MM.1S (cell line): Measurements from ENCODE around the gene CALHM3.

Experiments used
- DNase-seq: peaks from one replicate; pipeline ENCODE4 v3.0.0-alpha.2; 2015
- H2AFZ ChIP-seq: fragments of 300-600 bp; sonication (generic); 2 replicates; pipeline ENCODE4 v1.6.0; 2016; ENCODE audit warnings: antibody characterized with exemption, low read length
- H3F3A ChIP-seq: fragments of 300-600 bp; sonication (generic); 2 replicates; pipeline ENCODE4 v1.6.1; 2016; ENCODE audit warnings: mild to moderate bottlenecking, antibody characterized with exemption, low read length, moderate library complexity, mixed read lengths; ENCODE audit not compliant: insufficient read depth
- H3K27ac ChIP-seq: fragments of 300-600 bp; sonication (generic); 2 replicates; pipeline ENCODE4 v1.5.1; 2016; ENCODE audit warnings: mild to moderate bottlenecking, low read length
- H3K27me3 ChIP-seq: fragments of 300-600 bp; sonication (generic); replicated peaks from 2 replicates; pipeline ENCODE4 v1.6.0; 2016; ENCODE audit warnings: low read length; ENCODE audit not compliant: insufficient read depth
- H3K36me3 ChIP-seq: fragments of 300-600 bp; sonication (generic); replicated peaks from 2 replicates; pipeline ENCODE4 v1.6.1; 2016; ENCODE audit warnings: mild to moderate bottlenecking, low read length, mixed read lengths; ENCODE audit not compliant: insufficient read depth
- H3K4me1 ChIP-seq: fragments of 300-600 bp; sonication (generic); 2 replicates; pipeline ENCODE4 v1.6.1; 2016; ENCODE audit warnings: low read length, mixed read lengths
- H3K4me2 ChIP-seq: fragments of 300-600 bp; sonication (generic); 2 replicates; pipeline ENCODE4 v1.6.0; 2016; ENCODE audit warnings: low read depth, low read length
- H3K4me3 ChIP-seq: fragments of 300-600 bp; sonication (generic); 2 replicates; pipeline ENCODE4 v1.5.1; 2016; ENCODE audit warnings: low read length, mixed read lengths
- H3K79me2 ChIP-seq: fragments of 300-600 bp; sonication (generic); 2 replicates; pipeline ENCODE4 v1.6.1; 2016; ENCODE audit warnings: mixed run types, low read length, mixed read lengths
- H3K9ac ChIP-seq: fragments of 300-600 bp; sonication (generic); 2 replicates; pipeline ENCODE4 v1.6.1; 2016; ENCODE audit warnings: low read length, mixed read lengths
- H3K9me2 ChIP-seq: fragments of 300-600 bp; sonication (generic); replicated peaks from 2 replicates; pipeline ENCODE4 v1.6.1; 2016; ENCODE audit warnings: mild to moderate bottlenecking, low read length, mixed read lengths; ENCODE audit not compliant: insufficient read depth
- H3K9me3 ChIP-seq: fragments of 300-600 bp; sonication (generic); replicated peaks from 2 replicates; pipeline ENCODE4 v1.6.1; 2016; ENCODE audit warnings: mild to moderate bottlenecking, low read length, mixed read lengths; ENCODE audit not compliant: insufficient read depth
- H4K20me1 ChIP-seq: fragments of 300-600 bp; sonication (generic); 2 replicates; pipeline ENCODE4 v1.6.1; 2016; ENCODE audit warnings: mild to moderate bottlenecking, low read length, moderate library complexity, mixed read lengths; ENCODE audit not compliant: insufficient read depth
- EZH2 ChIP-seq: fragments of 300-600 bp; sonication (generic); optimal IDR thresholded peaks from 2 replicates; pipeline ENCODE3; 2017; ENCODE audit warnings: low read depth, mild to moderate bottlenecking, antibody characterized with exemption, low read length, mixed read lengths
- EZH2phosphoT487 ChIP-seq: fragments of 300-600 bp; sonication (generic); IDR thresholded peaks from 2 replicates; pipeline ENCODE4 v1.6.1; 2018; ENCODE audit warnings: antibody characterized with exemption, low read length
- TF ChIP-seq, protein P1 (sequence below): fragments of 300-600 bp; sonication (generic); IDR thresholded peaks from 2 replicates; pipeline ENCODE4 v1.5.1; 2016; ENCODE audit warnings: antibody characterized with exemption, low read length, mixed read lengths

CALHM3 gene

DNA sequence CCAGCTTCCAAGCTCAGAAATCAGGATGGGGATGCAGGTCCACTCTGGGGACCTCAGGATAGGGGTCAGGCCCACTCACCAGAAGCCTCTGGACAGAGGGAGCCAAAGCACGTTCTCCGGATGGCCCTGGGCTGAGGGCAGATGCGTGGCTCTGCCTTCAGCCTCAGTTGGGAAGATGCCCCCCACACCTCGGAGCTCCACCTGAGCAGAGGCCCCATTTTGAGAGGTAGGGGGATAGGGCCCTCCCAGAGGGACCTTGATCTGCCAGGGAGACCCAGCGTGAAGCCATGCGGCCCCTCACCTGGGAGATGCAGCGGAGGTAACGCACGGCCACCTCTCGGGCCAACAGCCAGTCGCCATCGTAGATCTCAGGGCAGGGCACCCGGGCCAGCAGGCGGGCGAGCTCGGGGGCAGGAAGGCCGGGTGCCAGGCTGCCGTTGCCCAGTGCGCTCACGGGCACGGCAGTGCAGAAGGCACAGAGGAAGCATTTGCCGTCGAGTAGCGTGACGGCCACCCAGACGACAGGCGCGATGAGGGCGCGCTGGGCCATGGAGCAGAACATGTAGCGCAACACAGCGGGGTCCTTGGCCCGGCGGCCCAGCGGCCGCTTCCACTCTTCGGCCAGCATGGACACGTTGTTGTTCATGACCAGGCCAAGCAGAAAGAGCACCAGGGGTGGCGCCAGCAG, 21.0 kb downstream of the CALHM3 start:
- no peak overlapping the region for H3K27ac ChIP-seq
- H3K4me3 ChIP-seq, result 0 out of 2 replicates have a peak overlapping the region, but pooled peaks have one; percentile 28
- peak overlapping the region; percentile 85 for H2AFZ ChIP-seq
- no peaks in the 10 kb centered on the region for H3K9me2 ChIP-seq
- peaks cover 7% of the 10 kb centered on the region; the same call in 1 of the 2 replicates for H3K79me2 ChIP-seq
- 0 out of 2 replicates have a peak overlapping the region, but pooled peaks have one; percentile 28 for H3K9ac ChIP-seq
- H3K4me2 ChIP-seq, result peak overlapping the region; percentile 62; the same call in 1 of the 2 replicates
- no peaks in the 10 kb centered on the region for H3K36me3 ChIP-seq
- no peaks in the 10 kb centered on the region for H3F3A ChIP-seq
- H3K9me3 ChIP-seq, result no peaks in the 10 kb centered on the region
- TF ChIP-seq EZH2 (no peak), EZH2phosphoT487 (no peak)
- TF ChIP-seq, protein P1, sequence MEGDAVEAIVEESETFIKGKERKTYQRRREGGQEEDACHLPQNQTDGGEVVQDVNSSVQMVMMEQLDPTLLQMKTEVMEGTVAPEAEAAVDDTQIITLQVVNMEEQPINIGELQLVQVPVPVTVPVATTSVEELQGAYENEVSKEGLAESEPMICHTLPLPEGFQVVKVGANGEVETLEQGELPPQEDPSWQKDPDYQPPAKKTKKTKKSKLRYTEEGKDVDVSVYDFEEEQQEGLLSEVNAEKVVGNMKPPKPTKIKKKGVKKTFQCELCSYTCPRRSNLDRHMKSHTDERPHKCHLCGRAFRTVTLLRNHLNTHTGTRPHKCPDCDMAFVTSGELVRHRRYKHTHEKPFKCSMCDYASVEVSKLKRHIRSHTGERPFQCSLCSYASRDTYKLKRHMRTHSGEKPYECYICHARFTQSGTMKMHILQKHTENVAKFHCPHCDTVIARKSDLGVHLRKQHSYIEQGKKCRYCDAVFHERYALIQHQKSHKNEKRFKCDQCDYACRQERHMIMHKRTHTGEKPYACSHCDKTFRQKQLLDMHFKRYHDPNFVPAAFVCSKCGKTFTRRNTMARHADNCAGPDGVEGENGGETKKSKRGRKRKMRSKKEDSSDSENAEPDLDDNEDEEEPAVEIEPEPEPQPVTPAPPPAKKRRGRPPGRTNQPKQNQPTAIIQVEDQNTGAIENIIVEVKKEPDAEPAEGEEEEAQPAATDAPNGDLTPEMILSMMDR, result no peak
- H3K4me1 ChIP-seq, result peaks cover 18% of the 10 kb centered on the region
- no peaks in the 10 kb centered on the region for H3K27me3 ChIP-seq
- DNase-seq, result no peak
- no peaks in the 10 kb centered on the region for H4K20me1 ChIP-seq

DNA sequence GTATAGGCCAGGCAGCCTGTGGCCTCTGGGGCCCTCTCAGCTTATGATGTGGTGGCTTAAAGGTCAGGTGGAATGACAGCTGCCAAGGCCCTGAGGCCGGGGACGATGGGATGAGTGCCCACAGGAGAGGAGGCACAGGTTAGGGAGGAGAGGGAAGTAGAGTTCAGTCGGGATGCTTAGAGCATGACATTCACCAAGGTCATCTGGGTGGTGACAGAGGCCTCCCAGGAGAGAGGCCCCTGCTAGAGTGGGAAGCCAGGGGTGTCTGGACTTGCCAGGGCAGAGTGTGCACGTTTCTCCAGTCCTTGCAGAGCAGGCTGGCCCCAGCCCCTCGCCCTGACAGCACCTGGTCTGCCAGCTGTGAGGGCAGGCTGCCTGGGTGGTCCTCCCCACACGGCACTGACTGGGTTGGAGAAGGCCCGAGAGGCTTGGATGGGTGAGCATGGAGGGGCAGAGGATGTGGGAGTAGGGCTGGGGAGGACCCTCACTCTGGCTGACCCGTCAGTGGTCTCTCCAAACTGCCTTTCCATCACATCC, 21.8 kb downstream of the CALHM3 start:
- no peaks in the 10 kb centered on the region for H3K36me3 ChIP-seq
- no peaks in the 10 kb centered on the region for H3K27me3 ChIP-seq
- peak overlapping the region; percentile 3; the same call in 1 of the 2 replicates for H3K4me2 ChIP-seq
- H3F3A ChIP-seq, result no peaks in the 10 kb centered on the region
- H3K9me3 ChIP-seq, result no peaks in the 10 kb centered on the region
- H3K9me2 ChIP-seq, result no peaks in the 10 kb centered on the region
- DNase-seq, result no peak
- peaks cover 18% of the 10 kb centered on the region for H3K4me1 ChIP-seq
- peaks cover 7% of the 10 kb centered on the region; the same call in 1 of the 2 replicates for H3K79me2 ChIP-seq
- H3K27ac ChIP-seq, result no peak overlapping the region
- no peak overlapping the region for H2AFZ ChIP-seq
- no peak overlapping the region for H3K4me3 ChIP-seq
- TF ChIP-seq, protein P1, result no peak
- TF ChIP-seq EZH2 (no peak), EZH2phosphoT487 (no peak)
- no peak overlapping the region for H3K9ac ChIP-seq
- H4K20me1 ChIP-seq, result no peaks in the 10 kb centered on the region

- H3K36me3 ChIP-seq, result no peaks in the 10 kb centered on the region
- peaks cover 2% of the 10 kb centered on the region; the same call in 1 of the 2 replicates for H3F3A ChIP-seq
- DNase-seq, result no peak
- no peak overlapping the region for H3K27ac ChIP-seq
- H3K9ac ChIP-seq, result no peak overlapping the region
- H3K4me2 ChIP-seq, result no peak overlapping the region
- H3K9me3 ChIP-seq, result no peaks in the 10 kb centered on the region
- TF ChIP-seq EZH2phosphoT487, result no peak
- no peak for TF ChIP-seq EZH2
- TF ChIP-seq, protein P1, result no peak
- H2AFZ ChIP-seq, result no peak overlapping the region
- no peaks in the 10 kb centered on the region for H3K27me3 ChIP-seq
- H4K20me1 ChIP-seq, result no peaks in the 10 kb centered on the region
- H3K4me3 ChIP-seq, result no peak overlapping the region
- no peaks in the 10 kb centered on the region for H3K9me2 ChIP-seq
- H3K4me1 ChIP-seq, result peaks cover 18% of the 10 kb centered on the region
- peaks cover 12% of the 10 kb centered on the region; the same call in 1 of the 2 replicates for H3K79me2 ChIP-seq
These were observed 22.9 kb downstream of the CALHM3 start for GRCh38 chr10:103456074-103456660.
